GM19043 (cell line): ENCODE measurements around the gene PDE4B.
A peak's percentile ranks its signal among the peaks of the same experiment; 100 is the strongest.

Experiments used
- ATAC-seq: cut with Tn5 transposase; IDR thresholded peaks from one replicate; pipeline ENCODE4 v1.9.1; 2021; ENCODE audit warnings: low read depth; ENCODE audit not compliant: unreplicated experiment

The PDE4B gene

GRCh38 chr1:66323958-66324625 lies 531.4 kb downstream of the PDE4B start:
- no peak for ATAC-seq

GRCh38 chr1:66325594-66326380 lies 533.1 kb downstream of the PDE4B start:
- no peak for ATAC-seq

- ATAC-seq: no peak
These were observed 534.2 kb downstream of the PDE4B start for GRCh38 chr1:66326867-66327266.

- no peak for ATAC-seq
These were observed 534.9 kb downstream of the PDE4B start for GRCh38 chr1:66327588-66327987.

GRCh38 chr1:66328896-66329295 lies 536.2 kb downstream of the PDE4B start:
- no peak for ATAC-seq

- ATAC-seq: no peak
These were observed 538.0 kb downstream of the PDE4B start for GRCh38 chr1:66330722-66331141.

- ATAC-seq: no peak
These were observed 539.2 kb downstream of the PDE4B start for GRCh38 chr1:66331658-66332547.

GRCh38 chr1:66332548-66332901 lies 539.8 kb downstream of the PDE4B start:
- ATAC-seq: no peak

GRCh38 chr1:66333466-66334199 lies 540.9 kb downstream of the PDE4B start:
- ATAC-seq: no peak

- ATAC-seq: no peak
These were observed 541.6 kb downstream of the PDE4B start for GRCh38 chr1:66334318-66334717.

- ATAC-seq: no peak
These were observed 542.4 kb downstream of the PDE4B start for GRCh38 chr1:66335125-66335524.

- ATAC-seq: peak; percentile 82
These were observed 543.4 kb downstream of the PDE4B start for GRCh38 chr1:66335859-66336640.

- ATAC-seq: no peak
These were observed 543.9 kb downstream of the PDE4B start for GRCh38 chr1:66336641-66336990.

- no peak for ATAC-seq
These were observed 544.6 kb downstream of the PDE4B start for GRCh38 chr1:66337249-66337648.

- no peak for ATAC-seq
These were observed 547.2 kb downstream of the PDE4B start for GRCh38 chr1:66339944-66340343.

GRCh38 chr1:66341446-66342089 lies 548.9 kb downstream of the PDE4B start:
- ATAC-seq: no peak

- ATAC-seq: no peak
These were observed 550.0 kb downstream of the PDE4B start for GRCh38 chr1:66342707-66343106.

- no peak for ATAC-seq
These were observed 551.1 kb downstream of the PDE4B start for GRCh38 chr1:66343569-66344325.
